Fibroblast of skin of left biceps (primary cell): ENCODE results near the gene FRMD5.
A peak's percentile ranks its signal among the peaks of the same experiment; 100 is the strongest.
"Not testable (repeated sequence)": the region's sequence is repeated elsewhere in the genome, so short reads cannot be mapped to it uniquely, and the experiment has no call there.

Experiments
- DNase-seq, 2 experiments: peaks; one replicate each; pipeline ENCODE4 v3.0.0-alpha.2; 2013; ENCODE audit warnings: low read depth in 2 of 2

Gene FRMD5

GRCh38 chr15:44195151-44195740, at the start of gene FRMD5:
TSS of gene FRMD5 (minus strand) at chr15:44195271.
- peak; percentile 84 to 88 for DNase-seq

- no peak for DNase-seq
These were observed 48.8 kb upstream of the FRMD5 start for GRCh38 chr15:44243829-44244228.

GRCh38 chr15:44243141-44243540, 48.1 kb upstream of the FRMD5 start:
- DNase-seq = no peak

- DNase-seq = no peak
These were observed 36.8 kb upstream of the FRMD5 start for GRCh38 chr15:44231842-44232241.

- DNase-seq = not testable (repeated sequence)
These were observed 34.2 kb upstream of the FRMD5 start for GRCh38 chr15:44229301-44229700.

- no peak for DNase-seq
These were observed 32.5 kb upstream of the FRMD5 start for GRCh38 chr15:44227584-44227983.

- not testable (repeated sequence) for DNase-seq
These were observed 31.9 kb upstream of the FRMD5 start for GRCh38 chr15:44227001-44227400.

GRCh38 chr15:44222478-44222877, 27.4 kb upstream of the FRMD5 start:
- DNase-seq = no peak

GRCh38 chr15:44219073-44219472, 24.0 kb upstream of the FRMD5 start:
- no peak for DNase-seq

GRCh38 chr15:44216958-44217357, 21.9 kb upstream of the FRMD5 start:
- DNase-seq = no peak

GRCh38 chr15:44215594-44215993, 20.5 kb upstream of the FRMD5 start:
- peak; percentile 69 to 77 for DNase-seq

- DNase-seq = no peak
These were observed 13.9 kb upstream of the FRMD5 start for GRCh38 chr15:44208956-44209355.

- peak; percentile 58 to 64 for DNase-seq
These were observed 12.6 kb upstream of the FRMD5 start for GRCh38 chr15:44207643-44208042.

- DNase-seq = no peak
These were observed 4.3 kb upstream of the FRMD5 start for GRCh38 chr15:44199393-44199792.

- DNase-seq = peak in 1 of 2 experiments; percentile 10
These were observed 534 bp downstream of the FRMD5 start for GRCh38 chr15:44194323-44195150.

GRCh38 chr15:44193651-44194322, 1.3 kb downstream of the FRMD5 start:
- no peak for DNase-seq

GRCh38 chr15:44188795-44189194, 6.3 kb downstream of the FRMD5 start:
- DNase-seq = no peak

- no peak for DNase-seq
These were observed 8.4 kb downstream of the FRMD5 start for GRCh38 chr15:44186705-44187104.

GRCh38 chr15:44183363-44183762, 11.7 kb downstream of the FRMD5 start:
- no peak for DNase-seq

GRCh38 chr15:44181410-44181809, 13.7 kb downstream of the FRMD5 start:
- no peak for DNase-seq

GRCh38 chr15:44177139-44177538, 17.9 kb downstream of the FRMD5 start:
- no peak for DNase-seq

- no peak for DNase-seq
These were observed 21.3 kb downstream of the FRMD5 start for GRCh38 chr15:44173813-44174212.

- DNase-seq = no peak
These were observed 31.7 kb downstream of the FRMD5 start for GRCh38 chr15:44163370-44163769.
